B cell (primary cell): ENCODE data around the gene PTPRT.

Source experiments
- CTCF ChIP-seq: fragments of 200-600 bp; IDR thresholded peaks from one replicate; pipeline ENCODE4 v1.8.0; 2022; ENCODE audit warnings: antibody characterized with exemption, mild to moderate bottlenecking
- EZH2 ChIP-seq: IDR thresholded peaks from 2 replicates; pipeline ENCODE4 v1.6.1; 2012; ENCODE audit warnings: borderline replicate concordance, low read depth, mild to moderate bottlenecking, moderate library complexity, low read length; ENCODE audit not compliant: insufficient read depth, poor library complexity, severe bottlenecking

- TF ChIP-seq CTCF: no peak
- TF ChIP-seq EZH2: no peak
Measured at GRCh38 chr20:43124241-43124640, 65.5 kb downstream of the PTPRT start.
